ENCODE results near the gene PLPP4.

Gene PLPP4

DNA sequence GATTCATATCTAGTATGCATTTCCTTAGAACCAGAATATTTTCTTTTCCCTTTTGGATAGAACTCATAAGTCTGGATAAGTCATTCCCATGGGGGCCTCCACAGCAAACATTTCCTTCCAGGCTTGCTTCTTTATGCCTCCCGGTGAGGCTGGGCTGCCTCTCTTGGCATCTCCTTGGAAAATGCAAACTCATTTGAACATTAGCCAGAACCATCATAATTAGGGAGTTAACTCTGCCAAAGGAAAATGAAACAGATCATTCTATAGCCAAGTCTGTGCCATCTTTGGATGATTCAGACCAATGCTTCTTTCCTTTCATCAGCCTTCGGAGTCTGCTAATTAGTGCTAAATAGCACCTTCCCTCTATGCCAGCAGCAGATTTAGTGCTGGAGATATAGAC is 81.1 kb downstream of the PLPP4 start:
- Histone ChIP-seq H3K4me1 (ENCODE audit: control insufficient read depth, insufficient read depth, low read length) (no peaks in the 10 kb centered on the region), H3K4me3 (ENCODE audit: low read depth, low read length) (no peak overlapping the region), H3K36me3 (ENCODE audit: control insufficient read depth, insufficient read depth, low read length) (no peaks in the 10 kb centered on the region), H3K9ac (ENCODE audit: low read depth, low read length) (no peak overlapping the region), H3K27me3 (ENCODE audit: control insufficient read depth, insufficient read depth, low read length) (no peaks in the 10 kb centered on the region), H3K9me3 (ENCODE audit: control insufficient read depth, insufficient read depth, low read length) (no peaks in the 10 kb centered on the region)

DNA sequence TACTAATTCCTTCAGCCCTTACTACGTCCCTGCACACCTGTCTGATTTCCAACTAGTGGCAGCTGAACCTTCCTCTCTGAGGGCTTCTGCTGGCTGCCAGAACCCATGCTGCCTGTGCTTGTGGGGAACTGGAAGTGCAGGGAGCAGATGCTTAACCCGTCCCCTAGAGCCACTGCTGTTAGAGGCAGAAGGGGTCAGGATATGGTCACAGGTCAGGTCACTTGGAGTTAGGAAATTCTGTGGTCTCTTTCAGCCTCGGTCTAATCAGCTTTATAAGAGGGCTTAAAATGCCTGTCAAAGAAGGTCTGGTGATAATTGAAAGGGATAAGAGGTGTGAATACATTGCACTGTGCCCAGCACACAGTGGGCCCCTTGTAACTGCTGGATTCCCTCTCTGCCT is 82.0 kb downstream of the PLPP4 start:
- Histone ChIP-seq H3K9me3 (ENCODE audit: control insufficient read depth, insufficient read depth, low read length) (no peaks in the 10 kb centered on the region), H3K4me1 (ENCODE audit: control insufficient read depth, insufficient read depth, low read length) (no peaks in the 10 kb centered on the region), H3K36me3 (ENCODE audit: control insufficient read depth, insufficient read depth, low read length) (no peaks in the 10 kb centered on the region), H3K4me3 (ENCODE audit: low read depth, low read length) (no peak overlapping the region), H3K9ac (ENCODE audit: low read depth, low read length) (no peak overlapping the region), H3K27me3 (ENCODE audit: control insufficient read depth, insufficient read depth, low read length) (no peaks in the 10 kb centered on the region)

DNA sequence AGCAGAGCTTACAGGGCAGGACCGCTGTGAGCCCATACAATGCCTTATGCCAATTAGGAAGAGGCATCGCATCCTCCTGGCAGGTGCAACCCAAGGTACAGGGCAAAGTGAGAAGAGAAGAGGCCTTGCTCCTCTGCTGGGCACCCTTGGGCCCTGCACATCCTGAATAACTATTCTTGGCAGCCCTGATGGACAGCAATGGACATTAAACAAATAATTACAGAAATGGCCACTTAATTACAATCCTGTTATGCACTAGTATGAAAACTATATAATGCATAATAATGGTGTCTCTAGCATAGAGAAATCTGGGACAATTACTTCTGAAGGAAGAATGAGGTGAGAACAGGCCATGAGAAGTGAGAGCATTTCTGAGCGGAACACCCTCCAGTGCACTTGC is 83.5 kb downstream of the PLPP4 start:
- Histone ChIP-seq H3K9ac (ENCODE audit: low read depth, low read length) (no peak overlapping the region), H3K36me3 (ENCODE audit: control insufficient read depth, insufficient read depth, low read length) (no peaks in the 10 kb centered on the region), H3K4me3 (ENCODE audit: low read depth, low read length) (no peak overlapping the region), H3K9me3 (ENCODE audit: control insufficient read depth, insufficient read depth, low read length) (no peaks in the 10 kb centered on the region), H3K4me1 (ENCODE audit: control insufficient read depth, insufficient read depth, low read length) (no peaks in the 10 kb centered on the region), H3K27me3 (ENCODE audit: control insufficient read depth, insufficient read depth, low read length) (no peaks in the 10 kb centered on the region)

DNA sequence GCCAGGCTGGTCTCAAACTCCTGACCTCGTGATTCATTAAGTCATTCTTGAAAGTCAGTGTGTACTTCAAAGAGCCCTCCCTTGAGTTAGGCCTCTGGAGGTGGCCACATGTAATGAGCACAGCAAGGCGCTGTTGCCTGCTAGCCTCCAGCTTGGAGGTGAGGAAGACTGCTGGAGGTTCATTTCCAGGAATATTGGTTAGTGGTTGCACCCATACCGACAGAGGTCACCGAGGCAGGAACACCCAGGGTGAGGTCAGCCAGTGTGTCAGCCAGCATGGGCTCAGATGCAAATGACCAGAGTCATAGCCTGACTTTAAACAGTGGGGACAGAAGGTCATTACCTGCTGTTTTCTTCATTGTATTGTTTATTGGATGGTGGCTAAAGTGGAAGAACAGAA is 85.0 kb downstream of the PLPP4 start:
- no peaks in the 10 kb centered on the region for H3K4me1 ChIP-seq (ENCODE audit: control insufficient read depth, insufficient read depth, low read length)
- H3K4me3 ChIP-seq (ENCODE audit: low read depth, low read length), result no peak overlapping the region

DNA sequence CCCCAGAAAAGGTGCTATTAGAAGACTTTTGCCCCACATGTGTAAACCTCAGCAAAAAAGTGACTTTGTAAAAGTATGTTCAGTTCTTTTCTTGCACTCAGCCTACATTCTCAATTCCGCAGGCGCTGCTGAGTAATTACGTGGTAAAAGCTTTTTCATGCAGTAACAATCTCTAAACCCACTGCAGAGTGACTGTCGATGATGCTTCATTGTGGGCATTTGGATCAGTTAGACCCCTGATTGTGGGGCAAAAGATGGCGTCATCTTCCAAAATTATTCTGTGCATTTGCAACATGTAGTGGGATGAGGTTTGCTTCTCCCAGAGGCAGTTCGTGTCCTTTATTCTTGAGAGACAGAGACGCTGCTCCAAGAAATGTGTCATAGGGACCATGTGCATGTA is 85.6 kb downstream of the PLPP4 start:
- no peaks in the 10 kb centered on the region for H3K27me3 ChIP-seq (ENCODE audit: control insufficient read depth, insufficient read depth, low read length)
- H3K4me1 ChIP-seq (ENCODE audit: control insufficient read depth, insufficient read depth, low read length), result no peaks in the 10 kb centered on the region
- H3K4me3 ChIP-seq (ENCODE audit: low read depth, low read length), result no peak overlapping the region
- no peaks in the 10 kb centered on the region for H3K36me3 ChIP-seq (ENCODE audit: control insufficient read depth, insufficient read depth, low read length)
- no peak overlapping the region for H3K9ac ChIP-seq (ENCODE audit: low read depth, low read length)
- no peaks in the 10 kb centered on the region for H3K9me3 ChIP-seq (ENCODE audit: control insufficient read depth, insufficient read depth, low read length)

More for the DNA sequence above, 85.0 kb downstream of the PLPP4 start:
- no peaks in the 10 kb centered on the region for H3K27me3 ChIP-seq (ENCODE audit: control insufficient read depth, insufficient read depth, low read length)
- no peaks in the 10 kb centered on the region for H3K9me3 ChIP-seq (ENCODE audit: control insufficient read depth, insufficient read depth, low read length)
- no peak overlapping the region for H3K9ac ChIP-seq (ENCODE audit: low read depth, low read length)
- no peaks in the 10 kb centered on the region for H3K36me3 ChIP-seq (ENCODE audit: control insufficient read depth, insufficient read depth, low read length)

DNA sequence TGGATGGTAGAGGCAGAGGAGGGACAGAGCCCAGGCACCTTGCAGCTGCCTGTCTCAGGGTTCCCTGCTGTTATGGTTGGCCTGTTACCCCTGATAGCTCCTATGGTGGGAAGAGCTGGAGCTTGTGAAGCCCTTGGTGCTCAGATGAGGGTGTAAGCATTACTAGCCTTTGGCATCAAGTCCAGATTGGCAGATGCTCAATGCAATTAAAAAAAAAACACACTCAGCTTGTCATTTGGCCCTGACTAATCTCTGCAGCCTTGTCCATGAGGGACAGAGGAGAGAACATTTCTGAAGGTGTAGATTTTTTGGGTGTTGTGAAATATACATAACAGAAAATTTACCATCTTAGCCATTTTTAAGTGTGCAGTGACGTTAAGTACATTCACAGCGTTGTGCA is 86.3 kb downstream of the PLPP4 start:
- H3K4me1 ChIP-seq (ENCODE audit: control insufficient read depth, insufficient read depth, low read length), result no peaks in the 10 kb centered on the region
- no peaks in the 10 kb centered on the region for H3K27me3 ChIP-seq (ENCODE audit: control insufficient read depth, insufficient read depth, low read length)
- no peak overlapping the region for H3K9ac ChIP-seq (ENCODE audit: low read depth, low read length)
- H3K36me3 ChIP-seq (ENCODE audit: control insufficient read depth, insufficient read depth, low read length), result no peaks in the 10 kb centered on the region
- H3K9me3 ChIP-seq (ENCODE audit: control insufficient read depth, insufficient read depth, low read length), result no peaks in the 10 kb centered on the region
- no peak overlapping the region for H3K4me3 ChIP-seq (ENCODE audit: low read depth, low read length)

DNA sequence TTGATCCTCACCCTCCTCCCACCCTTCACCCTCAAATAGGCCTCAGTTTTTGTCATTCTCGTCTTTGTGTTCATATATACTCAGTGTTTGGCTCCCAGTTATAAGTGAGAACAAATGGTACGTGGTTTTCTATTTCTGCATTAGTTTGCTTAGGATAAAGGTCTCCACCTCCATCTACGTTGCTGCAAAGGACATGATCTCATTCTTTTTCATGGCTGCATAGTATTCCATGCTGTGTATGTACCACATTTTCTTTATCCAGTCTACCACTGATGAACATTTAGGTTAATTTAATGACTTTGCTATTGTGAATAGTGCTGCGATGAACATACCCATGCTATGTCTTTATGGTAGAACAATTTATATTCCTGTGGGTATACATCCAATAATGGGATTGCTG is 91.2 kb downstream of the PLPP4 start:
- Histone ChIP-seq H3K4me3 (ENCODE audit: low read depth, low read length) (no peak overlapping the region), H3K9me3 (ENCODE audit: control insufficient read depth, insufficient read depth, low read length) (no peaks in the 10 kb centered on the region), H3K9ac (ENCODE audit: low read depth, low read length) (no peak overlapping the region), H3K4me1 (ENCODE audit: control insufficient read depth, insufficient read depth, low read length) (no peaks in the 10 kb centered on the region), H3K36me3 (ENCODE audit: control insufficient read depth, insufficient read depth, low read length) (no peaks in the 10 kb centered on the region), H3K27me3 (ENCODE audit: control insufficient read depth, insufficient read depth, low read length) (no peaks in the 10 kb centered on the region)

DNA sequence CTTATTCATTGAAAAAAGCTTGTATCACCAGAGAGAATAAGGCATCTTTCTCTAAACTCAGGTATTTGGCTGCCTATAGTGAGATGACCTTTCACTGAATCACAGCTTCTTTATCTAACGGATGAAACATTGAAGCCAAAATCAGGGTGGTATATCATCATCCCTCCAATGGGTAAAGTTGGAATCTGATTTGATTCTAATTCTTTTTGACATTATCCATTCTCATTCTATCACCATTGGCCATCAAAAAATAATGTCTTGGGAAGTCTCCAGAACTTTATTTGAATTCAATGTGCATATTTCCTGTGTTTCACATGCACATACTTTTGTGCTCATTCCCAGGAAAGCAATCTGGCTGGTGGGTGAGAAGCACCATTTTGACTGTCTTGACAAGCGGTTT is 95.2 kb downstream of the PLPP4 start:
- no peak overlapping the region for H3K4me3 ChIP-seq (ENCODE audit: low read depth, low read length)
- H3K9ac ChIP-seq (ENCODE audit: low read depth, low read length), result no peak overlapping the region
- H3K36me3 ChIP-seq (ENCODE audit: control insufficient read depth, insufficient read depth, low read length), result no peaks in the 10 kb centered on the region
- H3K4me1 ChIP-seq (ENCODE audit: control insufficient read depth, insufficient read depth, low read length), result no peaks in the 10 kb centered on the region
- no peaks in the 10 kb centered on the region for H3K27me3 ChIP-seq (ENCODE audit: control insufficient read depth, insufficient read depth, low read length)
- H3K9me3 ChIP-seq (ENCODE audit: control insufficient read depth, insufficient read depth, low read length), result peaks cover 7% of the 10 kb centered on the region

DNA sequence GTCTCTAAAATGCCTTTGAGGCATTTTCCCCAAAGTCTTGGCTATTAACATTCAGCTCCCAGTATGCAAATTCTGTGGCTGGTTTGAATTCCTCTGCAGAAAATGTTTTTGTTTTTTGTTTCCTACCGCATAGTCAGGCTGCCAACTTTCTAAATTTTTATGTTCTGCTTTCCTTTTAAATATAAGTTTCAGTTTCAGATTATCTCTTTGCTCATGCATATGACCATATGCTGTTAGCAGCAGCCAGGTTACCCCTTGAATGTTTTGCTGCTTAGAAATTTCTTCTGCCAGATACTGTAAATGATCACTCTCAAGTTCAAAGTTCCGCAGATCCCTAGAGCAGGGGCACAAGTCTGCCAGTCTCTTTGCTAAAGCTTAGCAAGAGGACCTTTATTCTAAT is 96.9 kb downstream of the PLPP4 start:
- H3K36me3 ChIP-seq (ENCODE audit: control insufficient read depth, insufficient read depth, low read length), result no peaks in the 10 kb centered on the region
- H3K4me3 ChIP-seq (ENCODE audit: low read depth, low read length), result no peak overlapping the region
- H3K9ac ChIP-seq (ENCODE audit: low read depth, low read length), result no peak overlapping the region
- no peaks in the 10 kb centered on the region for H3K27me3 ChIP-seq (ENCODE audit: control insufficient read depth, insufficient read depth, low read length)
- H3K9me3 ChIP-seq (ENCODE audit: control insufficient read depth, insufficient read depth, low read length), result peaks cover 7% of the 10 kb centered on the region
- peaks cover 4% of the 10 kb centered on the region for H3K4me1 ChIP-seq (ENCODE audit: control insufficient read depth, insufficient read depth, low read length)

DNA sequence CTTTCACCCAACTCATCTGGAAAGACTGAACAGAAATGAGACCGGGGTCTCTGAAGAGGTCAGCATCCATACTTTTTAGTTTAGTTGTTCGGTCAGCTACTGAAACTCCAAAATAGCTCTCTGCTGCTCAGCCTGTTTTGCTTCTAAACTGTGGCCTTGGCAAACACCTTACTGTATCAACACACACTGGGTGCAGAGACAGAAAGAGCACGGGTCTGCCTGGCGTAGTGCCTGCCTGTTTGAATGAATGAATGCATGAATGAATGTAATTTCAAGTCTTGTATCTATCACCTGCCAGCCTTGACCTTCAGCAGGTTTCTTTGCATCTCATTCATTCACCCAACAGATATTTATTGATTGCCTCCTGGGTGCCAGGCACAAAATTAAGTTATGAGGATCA is 98.4 kb downstream of the PLPP4 start:
- Histone ChIP-seq H3K4me3 (ENCODE audit: low read depth, low read length) (no peak overlapping the region), H3K9me3 (ENCODE audit: control insufficient read depth, insufficient read depth, low read length) (peaks cover 7% of the 10 kb centered on the region), H3K27me3 (ENCODE audit: control insufficient read depth, insufficient read depth, low read length) (no peaks in the 10 kb centered on the region), H3K4me1 (ENCODE audit: control insufficient read depth, insufficient read depth, low read length) (peaks cover 4% of the 10 kb centered on the region), H3K9ac (ENCODE audit: low read depth, low read length) (no peak overlapping the region), H3K36me3 (ENCODE audit: control insufficient read depth, insufficient read depth, low read length) (no peaks in the 10 kb centered on the region)

DNA sequence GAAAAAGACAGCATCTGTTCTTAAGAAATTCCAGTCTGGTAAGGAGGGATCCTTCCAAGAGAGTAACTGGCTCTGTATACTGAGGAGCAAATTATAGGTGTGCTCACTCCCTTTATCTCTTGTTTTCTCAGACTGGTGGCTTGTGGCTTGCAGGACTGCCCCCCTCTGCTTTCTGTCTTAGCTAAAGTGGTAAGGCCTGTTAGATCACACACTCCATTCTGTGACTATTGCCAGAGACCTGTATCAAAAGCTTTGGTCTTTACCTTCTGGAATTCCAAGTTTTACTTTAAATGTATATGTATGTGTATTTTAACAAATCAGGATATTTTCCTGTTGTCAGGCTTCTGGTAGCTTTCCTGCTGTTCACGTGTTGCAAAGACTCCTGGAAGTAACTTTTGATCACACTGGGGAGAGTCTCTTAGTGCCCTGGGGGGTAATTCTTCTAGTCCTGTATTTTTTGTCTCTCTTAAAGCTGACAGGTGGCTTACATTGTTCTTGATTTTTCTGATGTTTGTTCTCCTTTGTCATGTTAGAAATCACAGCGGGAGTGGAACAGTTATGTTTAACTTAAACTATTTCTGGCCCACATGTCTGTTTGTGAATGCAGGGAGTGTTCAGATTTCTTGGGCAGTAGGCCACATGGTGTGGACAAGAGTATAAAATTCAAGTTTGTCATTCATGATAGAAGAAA is 99.0 kb downstream of the PLPP4 start:
- no peak overlapping the region for H3K4me3 ChIP-seq (ENCODE audit: low read depth, low read length)
- H3K27me3 ChIP-seq (ENCODE audit: control insufficient read depth, insufficient read depth, low read length), result no peaks in the 10 kb centered on the region
- H3K9ac ChIP-seq (ENCODE audit: low read depth, low read length), result no peak overlapping the region
- peaks cover 4% of the 10 kb centered on the region for H3K4me1 ChIP-seq (ENCODE audit: control insufficient read depth, insufficient read depth, low read length)
- peaks cover 7% of the 10 kb centered on the region for H3K9me3 ChIP-seq (ENCODE audit: control insufficient read depth, insufficient read depth, low read length)
- H3K36me3 ChIP-seq (ENCODE audit: control insufficient read depth, insufficient read depth, low read length), result no peaks in the 10 kb centered on the region

DNA sequence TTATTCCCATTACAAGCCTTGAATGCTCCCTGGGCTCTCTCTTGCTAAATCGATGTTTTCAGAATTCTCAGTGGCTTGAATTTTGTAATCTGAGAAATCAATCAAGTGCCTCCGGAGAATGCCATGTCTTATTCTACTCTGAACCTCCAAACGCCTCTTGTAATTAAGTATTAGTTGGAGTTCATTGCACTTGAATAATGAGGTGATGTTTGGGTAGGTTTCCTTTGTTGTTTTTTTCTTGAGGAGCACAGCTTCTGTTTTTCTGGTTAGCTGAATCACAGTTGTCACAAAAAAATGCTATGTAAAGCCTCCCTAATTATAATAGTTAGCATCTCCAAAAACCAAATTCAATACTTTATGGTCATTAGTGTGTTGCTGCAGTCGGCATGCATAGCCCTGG is 100.3 kb downstream of the PLPP4 start:
- H3K4me3 ChIP-seq (ENCODE audit: low read depth, low read length), result no peak overlapping the region
- no peak overlapping the region for H3K9ac ChIP-seq (ENCODE audit: low read depth, low read length)
- H3K4me1 ChIP-seq (ENCODE audit: control insufficient read depth, insufficient read depth, low read length), result peaks cover 4% of the 10 kb centered on the region
- peaks cover 7% of the 10 kb centered on the region for H3K9me3 ChIP-seq (ENCODE audit: control insufficient read depth, insufficient read depth, low read length)
- H3K36me3 ChIP-seq (ENCODE audit: control insufficient read depth, insufficient read depth, low read length), result no peaks in the 10 kb centered on the region
- H3K27me3 ChIP-seq (ENCODE audit: control insufficient read depth, insufficient read depth, low read length), result no peaks in the 10 kb centered on the region
